Measurements from ENCODE around the gene GADL1.

GADL1 gene

GRCh38 chr3:30786365-30786764 is 108.1 kb downstream of the GADL1 start (continued):
- TF ChIP-seq ZNF292 (tag by site-specific recombination; IDR thresholded peaks at IDR 0.05; ENCODE audit: borderline replicate concordance, low read depth) (no peak), ZBTB48 (tag by site-specific recombination; IDR thresholded peaks at IDR 0.05) (no peak)

GRCh38 chr3:30779686-30780287 is 114.7 kb downstream of the GADL1 start:
- CTCF ChIA-PET: interaction anchor here (0.6 to 1.8 kb wide), 6 partner anchors 11 to 1608 kb away, joined by 3 to 5 read pairs (median 4); no protein-coding TSS in a partner anchor
- TF ChIP-seq ZNF654 (tag by site-specific recombination; IDR thresholded peaks at IDR 0.05; ENCODE audit: low read depth) (peak; percentile 80), RBAK (tag by site-specific recombination; IDR thresholded peaks at IDR 0.05) (no peak), ZNF211 (tag by site-specific recombination; IDR thresholded peaks at IDR 0.05; ENCODE audit: low read depth) (no peak), MEIS1 (CRISPR knock-in tag; IDR thresholded peaks at IDR 0.05; ENCODE audit: borderline replicate concordance) (no peak)
- TF ChIP-seq, protein P1, sequence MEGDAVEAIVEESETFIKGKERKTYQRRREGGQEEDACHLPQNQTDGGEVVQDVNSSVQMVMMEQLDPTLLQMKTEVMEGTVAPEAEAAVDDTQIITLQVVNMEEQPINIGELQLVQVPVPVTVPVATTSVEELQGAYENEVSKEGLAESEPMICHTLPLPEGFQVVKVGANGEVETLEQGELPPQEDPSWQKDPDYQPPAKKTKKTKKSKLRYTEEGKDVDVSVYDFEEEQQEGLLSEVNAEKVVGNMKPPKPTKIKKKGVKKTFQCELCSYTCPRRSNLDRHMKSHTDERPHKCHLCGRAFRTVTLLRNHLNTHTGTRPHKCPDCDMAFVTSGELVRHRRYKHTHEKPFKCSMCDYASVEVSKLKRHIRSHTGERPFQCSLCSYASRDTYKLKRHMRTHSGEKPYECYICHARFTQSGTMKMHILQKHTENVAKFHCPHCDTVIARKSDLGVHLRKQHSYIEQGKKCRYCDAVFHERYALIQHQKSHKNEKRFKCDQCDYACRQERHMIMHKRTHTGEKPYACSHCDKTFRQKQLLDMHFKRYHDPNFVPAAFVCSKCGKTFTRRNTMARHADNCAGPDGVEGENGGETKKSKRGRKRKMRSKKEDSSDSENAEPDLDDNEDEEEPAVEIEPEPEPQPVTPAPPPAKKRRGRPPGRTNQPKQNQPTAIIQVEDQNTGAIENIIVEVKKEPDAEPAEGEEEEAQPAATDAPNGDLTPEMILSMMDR (tag by site-specific recombination; IDR thresholded peaks at IDR 0.05): peak; percentile 53
- TF ChIP-seq, protein P2, sequence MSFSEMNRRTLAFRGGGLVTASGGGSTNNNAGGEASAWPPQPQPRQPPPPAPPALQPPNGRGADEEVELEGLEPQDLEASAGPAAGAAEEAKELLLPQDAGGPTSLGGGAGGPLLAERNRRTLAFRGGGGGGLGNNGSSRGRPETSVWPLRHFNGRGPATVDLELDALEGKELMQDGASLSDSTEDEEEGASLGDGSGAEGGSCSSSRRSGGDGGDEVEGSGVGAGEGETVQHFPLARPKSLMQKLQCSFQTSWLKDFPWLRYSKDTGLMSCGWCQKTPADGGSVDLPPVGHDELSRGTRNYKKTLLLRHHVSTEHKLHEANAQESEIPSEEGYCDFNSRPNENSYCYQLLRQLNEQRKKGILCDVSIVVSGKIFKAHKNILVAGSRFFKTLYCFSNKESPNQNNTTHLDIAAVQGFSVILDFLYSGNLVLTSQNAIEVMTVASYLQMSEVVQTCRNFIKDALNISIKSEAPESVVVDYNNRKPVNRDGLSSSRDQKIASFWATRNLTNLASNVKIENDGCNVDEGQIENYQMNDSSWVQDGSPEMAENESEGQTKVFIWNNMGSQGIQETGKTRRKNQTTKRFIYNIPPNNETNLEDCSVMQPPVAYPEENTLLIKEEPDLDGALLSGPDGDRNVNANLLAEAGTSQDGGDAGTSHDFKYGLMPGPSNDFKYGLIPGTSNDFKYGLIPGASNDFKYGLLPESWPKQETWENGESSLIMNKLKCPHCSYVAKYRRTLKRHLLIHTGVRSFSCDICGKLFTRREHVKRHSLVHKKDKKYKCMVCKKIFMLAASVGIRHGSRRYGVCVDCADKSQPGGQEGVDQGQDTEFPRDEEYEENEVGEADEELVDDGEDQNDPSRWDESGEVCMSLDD (tag by site-specific recombination; IDR thresholded peaks at IDR 0.05): no peak
- TF ChIP-seq, protein P3, sequence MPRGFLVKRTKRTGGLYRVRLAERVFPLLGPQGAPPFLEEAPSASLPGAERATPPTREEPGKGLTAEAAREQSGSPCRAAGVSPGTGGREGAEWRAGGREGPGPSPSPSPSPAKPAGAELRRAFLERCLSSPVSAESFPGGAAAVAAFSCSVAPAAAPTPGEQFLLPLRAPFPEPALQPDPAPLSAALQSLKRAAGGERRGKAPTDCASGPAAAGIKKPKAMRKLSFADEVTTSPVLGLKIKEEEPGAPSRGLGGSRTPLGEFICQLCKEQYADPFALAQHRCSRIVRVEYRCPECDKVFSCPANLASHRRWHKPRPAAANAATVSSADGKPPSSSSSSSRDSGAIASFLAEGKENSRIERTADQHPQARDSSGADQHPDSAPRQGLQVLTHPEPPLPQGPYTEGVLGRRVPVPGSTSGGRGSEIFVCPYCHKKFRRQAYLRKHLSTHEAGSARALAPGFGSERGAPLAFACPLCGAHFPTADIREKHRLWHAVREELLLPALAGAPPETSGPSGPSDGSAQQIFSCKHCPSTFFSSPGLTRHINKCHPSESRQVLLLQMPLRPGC (tag by site-specific recombination; IDR thresholded peaks at IDR 0.05): no peak
- Histone ChIP-seq H3K9me3 (ENCODE audit: control insufficient read depth, insufficient read depth, low read depth, low read length) (no peaks in the 10 kb centered on the region), H3K4me3 (ENCODE audit: low read depth, low read length) (no peak overlapping the region), H3K27ac (ENCODE audit: extremely low read depth, low read depth, low read length) (no peak overlapping the region), H3K4me1 (ENCODE audit: control insufficient read depth, insufficient read depth, low read length) (no peaks in the 10 kb centered on the region), H3K36me3 (ENCODE audit: control insufficient read depth in 2 of 2, insufficient read depth in 1 of 2, low read length in 2 of 2) (no peaks in the 10 kb centered on the region)
- POLR2A ChIA-PET: no interaction called here

GRCh38 chr3:30778933-30779332 is 115.5 kb downstream of the GADL1 start:
- Histone ChIP-seq H3K27ac (ENCODE audit: extremely low read depth, low read depth, low read length) (no peak overlapping the region), H3K9me3 (ENCODE audit: control insufficient read depth, insufficient read depth, low read depth, low read length) (no peaks in the 10 kb centered on the region), H3K4me3 (ENCODE audit: low read depth, low read length) (no peak overlapping the region), H3K36me3 (ENCODE audit: control insufficient read depth in 2 of 2, insufficient read depth in 1 of 2, low read length in 2 of 2) (no peaks in the 10 kb centered on the region), H3K4me1 (ENCODE audit: control insufficient read depth, insufficient read depth, low read length) (no peaks in the 10 kb centered on the region)
- CTCF ChIA-PET: interaction anchor here (0.6 kb wide), 1 partner anchor 10 kb away, joined by 3 read pairs; no protein-coding TSS in a partner anchor
- POLR2A ChIA-PET: no interaction called here
- TF ChIP-seq ZNF837 (tag by site-specific recombination; IDR thresholded peaks at IDR 0.05): no peak
- TF ChIP-seq ZFP3 (tag by site-specific recombination; IDR thresholded peaks at IDR 0.05; ENCODE audit: low read depth): no peak
- no peak for TF ChIP-seq ZNF426 (tag by site-specific recombination; IDR thresholded peaks at IDR 0.05)
- TF ChIP-seq ZNF677 (tag by site-specific recombination; IDR thresholded peaks at IDR 0.05): no peak
- no peak for TF ChIP-seq REPIN1 (tag by site-specific recombination; IDR thresholded peaks at IDR 0.05; ENCODE audit: low read depth)
- TF ChIP-seq, protein P4, sequence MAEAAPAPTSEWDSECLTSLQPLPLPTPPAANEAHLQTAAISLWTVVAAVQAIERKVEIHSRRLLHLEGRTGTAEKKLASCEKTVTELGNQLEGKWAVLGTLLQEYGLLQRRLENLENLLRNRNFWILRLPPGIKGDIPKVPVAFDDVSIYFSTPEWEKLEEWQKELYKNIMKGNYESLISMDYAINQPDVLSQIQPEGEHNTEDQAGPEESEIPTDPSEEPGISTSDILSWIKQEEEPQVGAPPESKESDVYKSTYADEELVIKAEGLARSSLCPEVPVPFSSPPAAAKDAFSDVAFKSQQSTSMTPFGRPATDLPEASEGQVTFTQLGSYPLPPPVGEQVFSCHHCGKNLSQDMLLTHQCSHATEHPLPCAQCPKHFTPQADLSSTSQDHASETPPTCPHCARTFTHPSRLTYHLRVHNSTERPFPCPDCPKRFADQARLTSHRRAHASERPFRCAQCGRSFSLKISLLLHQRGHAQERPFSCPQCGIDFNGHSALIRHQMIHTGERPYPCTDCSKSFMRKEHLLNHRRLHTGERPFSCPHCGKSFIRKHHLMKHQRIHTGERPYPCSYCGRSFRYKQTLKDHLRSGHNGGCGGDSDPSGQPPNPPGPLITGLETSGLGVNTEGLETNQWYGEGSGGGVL (tag by site-specific recombination; IDR thresholded peaks at IDR 0.05): no peak
- no peak for TF ChIP-seq ZBTB44 (tag by site-specific recombination; IDR thresholded peaks at IDR 0.05)
- no peak for TF ChIP-seq REST (tag by site-specific recombination; IDR thresholded peaks at IDR 0.05)
- no peak for TF ChIP-seq ZXDB (tag by site-specific recombination; IDR thresholded peaks at IDR 0.05)
- no peak for TF ChIP-seq WT1 (tag by site-specific recombination; IDR thresholded peaks at IDR 0.05)
